ENCODE data around the gene ADM5.

DNA sequence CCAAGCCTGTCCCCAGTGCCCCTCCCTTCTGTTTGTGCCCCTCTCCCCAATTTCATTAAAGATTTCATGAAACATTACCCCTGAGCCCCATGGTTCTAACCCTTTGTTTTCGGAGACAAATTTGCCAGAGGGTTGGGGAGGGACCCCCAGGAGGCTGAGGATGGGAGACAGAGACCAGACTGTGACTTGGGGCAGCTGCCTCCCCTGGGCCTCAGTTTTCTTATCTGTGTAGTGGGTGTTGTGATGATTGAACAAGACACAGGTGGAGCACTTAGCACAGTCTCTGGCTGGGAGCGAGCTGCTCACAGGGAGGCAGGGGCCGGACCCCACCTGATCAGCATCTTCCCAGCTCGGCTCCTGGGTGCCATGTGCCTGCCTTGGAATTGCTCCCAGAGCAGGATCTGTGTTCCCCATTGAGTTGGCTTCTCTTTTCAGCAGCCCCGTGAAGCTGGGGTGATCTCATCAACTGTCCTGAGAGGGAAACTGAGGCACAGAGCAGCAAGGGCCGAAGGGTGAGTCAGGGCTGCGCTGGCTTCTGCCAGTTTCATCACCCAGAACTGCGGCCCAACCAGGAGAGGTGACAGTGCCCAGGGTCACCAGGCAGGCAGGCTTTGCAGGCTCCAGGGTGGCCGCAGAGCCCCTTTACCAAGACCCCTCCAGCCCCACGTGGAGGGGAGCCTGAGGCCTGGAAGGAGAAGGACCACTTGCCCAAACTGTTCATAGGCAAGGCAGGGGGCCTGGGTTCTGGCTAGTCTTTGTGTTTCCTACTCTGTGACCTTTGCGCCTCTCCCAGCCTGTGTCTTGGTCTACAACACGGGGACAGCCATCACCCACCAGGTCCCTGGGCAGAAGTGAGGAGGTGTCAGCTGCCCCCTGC is 30.6 kb upstream of the ADM5 start:
- TF ChIP-seq RAD21 (IDR thresholded peaks at IDR 0.05; ENCODE audit: insufficient read depth, low read depth, low read length): no peak
- TF ChIP-seq, protein P1, sequence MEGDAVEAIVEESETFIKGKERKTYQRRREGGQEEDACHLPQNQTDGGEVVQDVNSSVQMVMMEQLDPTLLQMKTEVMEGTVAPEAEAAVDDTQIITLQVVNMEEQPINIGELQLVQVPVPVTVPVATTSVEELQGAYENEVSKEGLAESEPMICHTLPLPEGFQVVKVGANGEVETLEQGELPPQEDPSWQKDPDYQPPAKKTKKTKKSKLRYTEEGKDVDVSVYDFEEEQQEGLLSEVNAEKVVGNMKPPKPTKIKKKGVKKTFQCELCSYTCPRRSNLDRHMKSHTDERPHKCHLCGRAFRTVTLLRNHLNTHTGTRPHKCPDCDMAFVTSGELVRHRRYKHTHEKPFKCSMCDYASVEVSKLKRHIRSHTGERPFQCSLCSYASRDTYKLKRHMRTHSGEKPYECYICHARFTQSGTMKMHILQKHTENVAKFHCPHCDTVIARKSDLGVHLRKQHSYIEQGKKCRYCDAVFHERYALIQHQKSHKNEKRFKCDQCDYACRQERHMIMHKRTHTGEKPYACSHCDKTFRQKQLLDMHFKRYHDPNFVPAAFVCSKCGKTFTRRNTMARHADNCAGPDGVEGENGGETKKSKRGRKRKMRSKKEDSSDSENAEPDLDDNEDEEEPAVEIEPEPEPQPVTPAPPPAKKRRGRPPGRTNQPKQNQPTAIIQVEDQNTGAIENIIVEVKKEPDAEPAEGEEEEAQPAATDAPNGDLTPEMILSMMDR (IDR thresholded peaks at IDR 0.05 in 2 of 3, conservative IDR thresholded peaks at IDR 0.05 in 1 of 3; ENCODE audit: control insufficient read depth in 2 of 3, extremely low read depth in 1 of 3, insufficient read depth in 1 of 3, low read depth in 3 of 3, low read length in 3 of 3): no peak
- no peak for TF ChIP-seq TAF1 (IDR thresholded peaks at IDR 0.05; ENCODE audit: borderline replicate concordance, low read depth, low read length)
- TF ChIP-seq POLR2A (IDR thresholded peaks at IDR 0.05; ENCODE audit: low read depth, low read length): no peak; the same call in 1 of the 2 replicates
- TF ChIP-seq MEF2B (IDR thresholded peaks at IDR 0.05; ENCODE audit: partially characterized antibody, poor library complexity, severe bottlenecking): no peak
- TF ChIP-seq, protein P2, sequence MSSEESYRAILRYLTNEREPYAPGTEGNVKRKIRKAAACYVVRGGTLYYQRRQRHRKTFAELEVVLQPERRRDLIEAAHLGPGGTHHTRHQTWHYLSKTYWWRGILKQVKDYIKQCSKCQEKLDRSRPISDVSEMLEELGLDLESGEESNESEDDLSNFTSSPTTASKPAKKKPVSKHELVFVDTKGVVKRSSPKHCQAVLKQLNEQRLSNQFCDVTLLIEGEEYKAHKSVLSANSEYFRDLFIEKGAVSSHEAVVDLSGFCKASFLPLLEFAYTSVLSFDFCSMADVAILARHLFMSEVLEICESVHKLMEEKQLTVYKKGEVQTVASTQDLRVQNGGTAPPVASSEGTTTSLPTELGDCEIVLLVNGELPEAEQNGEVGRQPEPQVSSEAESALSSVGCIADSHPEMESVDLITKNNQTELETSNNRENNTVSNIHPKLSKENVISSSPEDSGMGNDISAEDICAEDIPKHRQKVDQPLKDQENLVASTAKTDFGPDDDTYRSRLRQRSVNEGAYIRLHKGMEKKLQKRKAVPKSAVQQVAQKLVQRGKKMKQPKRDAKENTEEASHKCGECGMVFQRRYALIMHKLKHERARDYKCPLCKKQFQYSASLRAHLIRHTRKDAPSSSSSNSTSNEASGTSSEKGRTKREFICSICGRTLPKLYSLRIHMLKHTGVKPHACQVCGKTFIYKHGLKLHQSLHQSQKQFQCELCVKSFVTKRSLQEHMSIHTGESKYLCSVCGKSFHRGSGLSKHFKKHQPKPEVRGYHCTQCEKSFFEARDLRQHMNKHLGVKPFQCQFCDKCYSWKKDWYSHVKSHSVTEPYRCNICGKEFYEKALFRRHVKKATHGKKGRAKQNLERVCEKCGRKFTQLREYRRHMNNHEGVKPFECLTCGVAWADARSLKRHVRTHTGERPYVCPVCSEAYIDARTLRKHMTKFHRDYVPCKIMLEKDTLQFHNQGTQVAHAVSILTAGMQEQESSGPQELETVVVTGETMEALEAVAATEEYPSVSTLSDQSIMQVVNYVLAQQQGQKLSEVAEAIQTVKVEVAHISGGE (CRISPR knock-in tag; IDR thresholded peaks at IDR 0.05): no peak
- TF ChIP-seq, protein P3, sequence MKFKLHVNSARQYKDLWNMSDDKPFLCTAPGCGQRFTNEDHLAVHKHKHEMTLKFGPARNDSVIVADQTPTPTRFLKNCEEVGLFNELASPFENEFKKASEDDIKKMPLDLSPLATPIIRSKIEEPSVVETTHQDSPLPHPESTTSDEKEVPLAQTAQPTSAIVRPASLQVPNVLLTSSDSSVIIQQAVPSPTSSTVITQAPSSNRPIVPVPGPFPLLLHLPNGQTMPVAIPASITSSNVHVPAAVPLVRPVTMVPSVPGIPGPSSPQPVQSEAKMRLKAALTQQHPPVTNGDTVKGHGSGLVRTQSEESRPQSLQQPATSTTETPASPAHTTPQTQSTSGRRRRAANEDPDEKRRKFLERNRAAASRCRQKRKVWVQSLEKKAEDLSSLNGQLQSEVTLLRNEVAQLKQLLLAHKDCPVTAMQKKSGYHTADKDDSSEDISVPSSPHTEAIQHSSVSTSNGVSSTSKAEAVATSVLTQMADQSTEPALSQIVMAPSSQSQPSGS (IDR thresholded peaks at IDR 0.05; ENCODE audit: low read length): no peak
- no peak for TF ChIP-seq POLR2AphosphoS5 (IDR thresholded peaks at IDR 0.05; ENCODE audit: low read length)
